ENCODE results near the gene FBXO42. TPM values are rescaled to one million over a fixed set of nuclear protein-coding genes. Genes with fewer than 3 reads are reported as not detected.

Gene FBXO42
- total RNA-seq, 2 experiments from 2014 or later: 14.3 to 14.9 TPM

DNA sequence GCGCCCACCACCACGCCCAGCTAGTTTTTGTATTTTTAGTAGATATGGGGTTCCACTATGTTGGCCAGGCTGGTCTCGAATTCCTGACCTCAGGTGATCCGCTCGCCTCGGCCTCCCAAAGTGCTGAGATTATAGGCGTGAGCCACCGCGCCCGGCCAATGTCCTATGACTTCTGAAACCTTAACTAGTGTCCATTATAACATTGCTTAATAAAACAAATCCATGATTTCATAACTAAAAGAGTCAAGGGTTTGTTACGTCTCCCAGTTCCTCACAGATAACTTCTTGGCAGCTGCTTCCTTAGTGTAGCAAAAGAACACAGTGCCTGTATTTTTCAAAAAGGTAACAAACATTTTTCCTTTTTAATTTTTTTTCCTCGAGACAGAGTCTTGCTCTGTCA lies 53.6 kb downstream of the FBXO42 start:
- ATAC-seq (ENCODE audit: poor library complexity): no peak
- Histone ChIP-seq H3K27me3 (ENCODE audit: control insufficient read depth in 1 of 2, insufficient read depth in 2 of 2, low read length in 2 of 2) (no peaks in the 10 kb centered on the region), H3K4me1 (ENCODE audit: insufficient read depth, low read length) (no peaks in the 10 kb centered on the region), H3K4me3 (ENCODE audit: low read length) (no peak overlapping the region), H3K27ac (ENCODE audit: low read depth in 1 of 2, low read length in 2 of 2) (no peak overlapping the region), H3K9me3 (ENCODE audit: control insufficient read depth in 1 of 2, insufficient read depth in 1 of 2, low read length in 2 of 2) (no peaks in the 10 kb centered on the region), H3K36me3 (ENCODE audit: insufficient read depth, low read length) (peaks cover 50% of the 10 kb centered on the region)
- H3K4me1 Mint-ChIP-seq (ENCODE audit: low read depth): no peaks in the 10 kb centered on the region
- H3K27ac Mint-ChIP-seq: no peak overlapping the region
- TF ChIP-seq, protein P1, sequence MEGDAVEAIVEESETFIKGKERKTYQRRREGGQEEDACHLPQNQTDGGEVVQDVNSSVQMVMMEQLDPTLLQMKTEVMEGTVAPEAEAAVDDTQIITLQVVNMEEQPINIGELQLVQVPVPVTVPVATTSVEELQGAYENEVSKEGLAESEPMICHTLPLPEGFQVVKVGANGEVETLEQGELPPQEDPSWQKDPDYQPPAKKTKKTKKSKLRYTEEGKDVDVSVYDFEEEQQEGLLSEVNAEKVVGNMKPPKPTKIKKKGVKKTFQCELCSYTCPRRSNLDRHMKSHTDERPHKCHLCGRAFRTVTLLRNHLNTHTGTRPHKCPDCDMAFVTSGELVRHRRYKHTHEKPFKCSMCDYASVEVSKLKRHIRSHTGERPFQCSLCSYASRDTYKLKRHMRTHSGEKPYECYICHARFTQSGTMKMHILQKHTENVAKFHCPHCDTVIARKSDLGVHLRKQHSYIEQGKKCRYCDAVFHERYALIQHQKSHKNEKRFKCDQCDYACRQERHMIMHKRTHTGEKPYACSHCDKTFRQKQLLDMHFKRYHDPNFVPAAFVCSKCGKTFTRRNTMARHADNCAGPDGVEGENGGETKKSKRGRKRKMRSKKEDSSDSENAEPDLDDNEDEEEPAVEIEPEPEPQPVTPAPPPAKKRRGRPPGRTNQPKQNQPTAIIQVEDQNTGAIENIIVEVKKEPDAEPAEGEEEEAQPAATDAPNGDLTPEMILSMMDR (IDR thresholded peaks at IDR 0.05): no peak
- H3K4me3 Mint-ChIP-seq: no peak overlapping the region
- no peaks in the 10 kb centered on the region for H3K27me3 Mint-ChIP-seq
- peaks cover 82% of the 10 kb centered on the region for H3K36me3 Mint-ChIP-seq (ENCODE audit: low read depth)
- DNase-seq: no peak
- CTCF ChIA-PET: no interaction called here
- POLR2A ChIA-PET: no interaction called here
- intact Hi-C loops (cut with DNase I, micrococcal nuclease): no loop called here
- no peaks in the 10 kb centered on the region for H3K9me3 Mint-ChIP-seq

DNA sequence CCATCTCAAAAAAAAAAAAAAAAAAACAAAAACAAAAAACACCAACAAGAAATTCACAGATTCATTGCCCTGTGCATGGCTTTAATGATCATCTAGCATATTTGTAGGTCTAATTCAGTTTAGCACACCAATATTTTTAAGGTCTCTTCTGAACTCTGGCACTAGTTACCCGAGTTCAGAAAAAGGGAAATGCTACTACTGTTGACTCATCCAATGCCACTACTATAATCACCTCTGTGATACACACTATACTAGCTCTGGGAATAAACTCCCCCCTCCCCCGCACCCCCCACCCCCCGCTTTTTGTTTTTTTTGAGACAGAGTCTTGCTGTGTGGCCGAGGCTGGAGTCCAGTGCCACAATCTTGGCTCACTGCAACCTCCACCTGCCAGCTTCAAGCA lies 55.6 kb downstream of the FBXO42 start:
- intact Hi-C loops (cut with DNase I, micrococcal nuclease): no loop called here
- no peak overlapping the region for H3K27ac Mint-ChIP-seq
- no peak for DNase-seq
- Histone ChIP-seq H3K4me1 (ENCODE audit: insufficient read depth, low read length) (no peaks in the 10 kb centered on the region), H3K27ac (ENCODE audit: low read depth in 1 of 2, low read length in 2 of 2) (no peak overlapping the region), H3K9me3 (ENCODE audit: control insufficient read depth in 1 of 2, insufficient read depth in 1 of 2, low read length in 2 of 2) (no peaks in the 10 kb centered on the region), H3K36me3 (ENCODE audit: insufficient read depth, low read length) (peaks cover 48% of the 10 kb centered on the region), H3K4me3 (ENCODE audit: low read length) (no peak overlapping the region), H3K27me3 (ENCODE audit: control insufficient read depth in 1 of 2, insufficient read depth in 2 of 2, low read length in 2 of 2) (no peaks in the 10 kb centered on the region)
- H3K9me3 Mint-ChIP-seq: no peaks in the 10 kb centered on the region
- ChIA-PET POLR2A (no interaction called here), CTCF (no interaction called here)
- H3K36me3 Mint-ChIP-seq (ENCODE audit: low read depth): peaks cover 80% of the 10 kb centered on the region
- TF ChIP-seq, protein P1 (IDR thresholded peaks at IDR 0.05): no peak
- ATAC-seq (ENCODE audit: poor library complexity): no peak
- no peak overlapping the region for H3K4me3 Mint-ChIP-seq
- no peaks in the 10 kb centered on the region for H3K27me3 Mint-ChIP-seq
- no peaks in the 10 kb centered on the region for H3K4me1 Mint-ChIP-seq (ENCODE audit: low read depth)

DNA sequence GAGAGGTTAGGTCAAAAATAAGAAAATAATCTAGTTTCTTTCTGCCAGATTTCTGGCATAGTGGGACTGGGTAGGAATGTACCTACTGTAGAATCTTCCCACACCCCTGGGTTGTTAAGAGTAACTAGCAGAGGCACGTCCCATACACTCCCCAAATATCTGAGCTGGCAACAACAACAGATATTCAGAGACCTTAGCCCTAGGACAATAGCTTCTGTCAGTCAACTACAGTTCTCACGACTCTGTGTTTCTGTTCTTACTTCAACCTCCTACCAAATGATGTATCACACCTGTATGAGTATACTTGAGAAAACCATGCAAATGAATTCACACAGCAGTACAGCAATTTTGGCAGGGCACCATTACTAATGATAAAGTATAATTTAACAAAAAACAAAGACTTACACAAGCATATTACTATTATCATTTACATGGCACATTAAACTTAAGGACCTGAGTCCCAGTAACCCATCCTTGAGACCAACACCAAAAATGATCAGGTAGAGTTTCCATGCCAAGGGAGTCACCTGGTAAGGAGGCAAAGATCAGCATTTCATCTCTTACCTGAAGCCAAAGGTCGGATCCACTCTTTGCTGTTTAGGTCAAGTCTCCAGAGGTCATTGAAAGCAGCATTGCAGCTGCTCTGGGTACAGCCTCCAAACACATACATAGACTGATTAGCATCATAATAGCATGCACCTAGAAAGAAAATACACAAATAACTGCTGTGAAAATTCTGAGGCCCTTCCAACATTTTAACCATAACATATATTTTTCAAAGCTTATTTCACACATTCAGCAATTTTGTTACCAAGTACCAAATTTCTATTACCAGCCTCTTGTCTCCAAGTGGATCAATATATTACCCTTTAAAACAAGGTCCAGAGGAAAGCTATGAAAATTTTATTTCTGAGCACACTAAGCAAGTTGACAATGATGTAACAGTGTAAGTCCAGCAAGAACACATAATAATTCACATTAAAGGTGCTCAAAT lies 57.8 kb downstream of the FBXO42 start:
- Mint-ChIP-seq H3K27me3 (no peaks in the 10 kb centered on the region), H3K27ac (peak overlapping the region; percentile 24), H3K9me3 (no peaks in the 10 kb centered on the region), H3K4me3 (no peak overlapping the region), H3K4me1 (ENCODE audit: low read depth) (no peaks in the 10 kb centered on the region), H3K36me3 (ENCODE audit: low read depth) (peaks cover 71% of the 10 kb centered on the region)
- H3K9me3 ChIP-seq (ENCODE audit: control insufficient read depth in 1 of 2, insufficient read depth in 1 of 2, low read length in 2 of 2): no peaks in the 10 kb centered on the region
- DNase-seq (no peak), ATAC-seq (ENCODE audit: poor library complexity) (no peak)
- no peak overlapping the region for H3K4me3 ChIP-seq (ENCODE audit: low read length)
- peaks cover 39% of the 10 kb centered on the region for H3K36me3 ChIP-seq (ENCODE audit: insufficient read depth, low read length)
- intact Hi-C loops (cut with DNase I, micrococcal nuclease): no loop called here
- no peak overlapping the region for H3K27ac ChIP-seq (ENCODE audit: low read depth in 1 of 2, low read length in 2 of 2)
- TF ChIP-seq, protein P1 (IDR thresholded peaks at IDR 0.05): no peak
- ChIA-PET POLR2A (no interaction called here), CTCF (no interaction called here)
- no peaks in the 10 kb centered on the region for H3K4me1 ChIP-seq (ENCODE audit: insufficient read depth, low read length)
- no peaks in the 10 kb centered on the region for H3K27me3 ChIP-seq (ENCODE audit: control insufficient read depth in 1 of 2, insufficient read depth in 2 of 2, low read length in 2 of 2)

Measured in CD4-positive, alpha-beta T cell (primary cell).